Stimulated activated CD4-positive, alpha-beta T cell treated with anti-CD3 and anti-CD28 coated beads, Interleukin-12 subunit alpha, Interleukin-12 subunit beta, amount 100 ng/mL, for 24 hours (primary cell): ENCODE measurements around the gene NT5M.

Source experiments
- DNase-seq, 2 experiments: peaks; one replicate each; pipeline ENCODE4 v3.0.0-alpha.2; 2020; ENCODE audit warnings: low read depth in 2 of 2

NT5M gene

DNA sequence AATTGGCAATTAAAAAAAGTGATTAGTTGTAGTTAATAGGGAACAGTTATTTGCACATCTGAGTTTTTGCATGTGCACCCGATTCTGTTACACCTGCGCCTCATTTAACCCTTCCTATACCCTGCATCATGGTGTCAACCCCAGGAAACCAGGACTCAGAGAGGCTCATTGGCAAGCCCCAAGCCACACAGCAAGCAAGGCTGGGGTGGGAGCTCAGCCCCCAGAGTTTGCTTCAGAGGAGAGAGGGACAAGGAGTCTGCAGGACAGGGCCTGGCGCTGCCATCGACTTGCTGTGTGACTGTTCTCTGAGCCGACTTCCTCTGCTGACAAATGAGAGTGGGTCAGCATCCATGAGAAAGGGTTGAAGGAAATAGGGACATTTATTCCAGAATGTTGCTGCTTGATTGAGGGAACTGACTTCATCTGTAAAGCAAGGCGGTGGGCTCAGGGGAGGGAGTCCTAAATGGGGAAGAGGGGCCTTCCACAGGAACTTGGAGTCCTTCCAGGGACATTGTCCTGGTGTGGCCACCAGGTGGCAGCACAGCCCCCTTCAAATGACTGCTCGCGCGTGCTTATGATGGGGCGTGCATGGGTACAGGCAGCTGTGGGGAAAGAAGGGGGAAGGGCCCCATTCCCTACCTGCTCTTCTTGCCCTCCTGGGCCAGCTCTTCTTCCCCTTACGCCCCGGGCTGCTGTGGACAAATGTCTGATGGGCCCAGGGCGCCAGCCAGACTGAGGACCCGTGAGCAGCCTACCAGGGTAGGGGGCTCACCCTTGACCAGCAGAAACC, 51.6 kb downstream of the NT5M start:
- DNase-seq: peak; percentile 47 to 72

DNA sequence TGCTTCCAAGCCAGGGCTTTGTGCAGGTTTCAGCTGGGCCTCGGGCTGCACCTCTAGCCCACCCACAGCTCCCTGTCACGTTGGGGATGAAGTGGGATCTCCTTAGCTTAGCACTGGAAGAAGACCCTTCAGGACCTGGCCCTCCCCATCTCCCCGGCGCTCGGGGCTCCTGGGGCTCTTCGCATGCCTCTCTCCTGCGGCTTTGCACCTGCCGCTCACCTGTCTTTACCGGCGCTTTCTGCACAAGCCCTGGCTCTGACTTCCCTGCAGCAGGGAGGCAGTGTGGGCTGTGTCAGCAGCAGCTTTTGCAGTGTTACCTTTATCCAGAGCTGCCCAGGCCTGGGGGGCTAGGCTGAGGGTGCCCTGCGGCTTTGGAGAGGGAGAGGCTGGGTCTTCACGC, 52.3 kb downstream of the NT5M start:
- no peak for DNase-seq

GRCh38 chr17:17356149-17356930, 53.2 kb downstream of the NT5M start:
- peak; percentile 36 to 60 for DNase-seq

DNA sequence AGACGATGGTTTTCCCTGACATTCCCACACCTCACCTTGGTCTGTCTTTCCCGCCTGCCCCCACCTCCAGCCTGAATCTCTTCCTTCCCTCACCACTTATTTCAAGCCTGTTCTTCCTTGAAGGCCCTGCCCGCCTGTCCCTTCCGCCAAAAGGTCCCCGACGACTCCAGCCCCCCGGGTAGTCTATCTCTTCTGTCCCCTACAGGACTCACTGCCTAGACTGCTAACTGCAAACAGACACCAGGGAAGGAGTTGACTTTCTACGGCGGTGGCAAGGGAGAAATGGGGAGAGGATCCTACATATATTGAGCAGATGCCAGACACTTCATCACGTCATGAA, 53.7 kb downstream of the NT5M start:
- DNase-seq: no peak

DNA sequence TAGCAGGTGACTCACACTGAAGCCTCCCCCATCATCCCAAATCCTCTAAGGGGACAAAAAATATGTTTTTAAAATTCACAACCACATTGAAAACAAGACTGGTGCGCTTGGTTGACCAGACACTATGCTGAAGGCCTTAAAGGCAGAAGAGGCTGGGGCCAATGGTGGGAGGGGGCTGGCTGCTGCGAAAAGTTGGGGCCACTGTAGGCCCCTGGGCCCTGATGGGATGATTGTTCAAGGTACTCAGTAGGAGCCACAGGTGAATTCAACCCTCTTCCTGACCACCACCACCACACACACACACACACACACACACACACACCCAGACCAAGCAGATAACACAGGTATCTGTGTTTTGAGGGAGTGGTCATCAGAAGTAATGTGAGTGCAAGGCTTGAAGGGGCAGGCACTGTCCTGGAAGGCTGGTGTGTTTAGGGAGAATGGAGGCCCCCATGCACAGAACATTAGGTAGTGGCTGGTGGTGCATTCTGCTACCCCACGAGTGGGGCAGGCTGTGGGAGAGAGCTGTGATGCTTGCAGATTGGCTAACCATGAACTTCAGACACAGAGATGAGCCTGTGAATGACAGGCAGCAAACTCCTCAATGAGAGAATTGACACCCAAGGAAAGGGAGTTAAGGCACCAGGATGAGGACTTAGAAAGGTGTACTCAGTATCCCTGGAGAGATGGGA, 55.0 kb downstream of the NT5M start:
- DNase-seq: no peak

GRCh38 chr17:17358866-17359265, 55.7 kb downstream of the NT5M start:
- DNase-seq: no peak

GRCh38 chr17:17359271-17359670, 56.1 kb downstream of the NT5M start:
- no peak for DNase-seq

- no peak for DNase-seq
These were observed 57.0 kb downstream of the NT5M start for GRCh38 chr17:17360087-17360730.

GRCh38 chr17:17361543-17361866, 58.3 kb downstream of the NT5M start:
- no peak for DNase-seq

GRCh38 chr17:17361867-17362539, 58.8 kb downstream of the NT5M start:
- DNase-seq: no peak

GRCh38 chr17:17362540-17362930, 59.4 kb downstream of the NT5M start:
- DNase-seq: no peak

DNA sequence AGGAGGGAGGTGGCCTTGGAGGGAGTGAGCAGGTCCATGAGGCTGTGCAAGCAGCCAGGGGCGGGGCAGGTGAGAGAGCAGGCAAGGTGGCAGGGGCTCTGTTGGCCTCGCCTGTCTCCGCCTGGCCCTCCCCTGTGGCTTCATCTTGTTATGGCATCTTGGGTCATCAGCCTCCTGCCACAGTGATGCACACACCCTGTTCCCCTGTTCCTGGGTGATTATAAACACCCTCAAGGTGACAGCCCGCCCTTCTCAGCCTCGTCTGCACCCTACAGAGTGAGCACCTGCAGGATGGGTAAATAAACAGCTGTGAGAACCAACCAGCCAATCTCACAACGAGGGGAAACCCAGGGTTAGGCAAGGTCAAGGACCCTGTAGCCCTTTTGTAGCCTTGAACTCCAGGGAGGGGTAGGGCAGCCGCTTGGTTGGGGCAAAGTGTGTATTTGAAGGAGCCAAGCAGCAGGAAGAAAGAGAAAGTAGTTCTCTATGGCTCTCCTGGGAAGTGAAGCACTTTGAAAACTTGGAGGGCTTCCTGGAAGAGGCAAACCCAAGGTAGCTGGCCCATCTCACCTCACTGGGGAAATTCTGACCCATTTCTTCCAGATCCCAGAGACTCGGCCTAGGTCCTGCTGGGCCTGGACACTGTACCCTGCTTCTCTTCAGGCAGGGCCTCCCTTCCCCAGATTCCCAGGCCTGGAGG, 60.6 kb downstream of the NT5M start:
- no peak for DNase-seq

GRCh38 chr17:17364338-17364667, 61.1 kb downstream of the NT5M start:
- DNase-seq: no peak

DNA sequence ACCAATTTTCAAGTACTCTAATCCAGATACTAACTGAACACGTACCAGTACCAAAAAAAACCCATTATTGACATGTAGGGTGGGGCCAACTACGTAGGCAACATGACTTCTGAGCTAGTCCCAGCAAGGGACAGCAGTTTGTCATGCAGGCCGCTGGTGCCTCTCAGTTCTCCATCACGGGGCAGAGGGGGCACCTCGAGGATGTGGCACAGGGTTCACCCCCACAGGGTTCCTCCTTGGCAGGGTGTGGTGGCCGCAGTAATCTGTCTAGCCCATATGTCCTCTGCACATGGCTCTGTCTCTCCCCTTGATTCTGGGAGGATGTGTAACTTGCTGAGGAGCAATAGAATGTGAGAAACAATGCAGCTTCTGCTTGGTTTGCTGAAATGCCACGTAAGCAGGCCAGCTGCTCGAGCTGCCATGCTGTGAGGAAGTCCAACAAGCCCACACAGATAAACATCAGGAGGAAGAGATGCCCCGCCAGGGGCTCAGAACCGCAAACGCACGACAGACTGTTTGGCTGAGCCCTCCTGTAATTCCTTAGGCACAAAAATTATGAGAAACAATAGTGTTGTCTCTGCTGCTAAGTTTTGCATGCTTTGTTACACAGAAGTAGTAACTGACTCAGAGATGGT, 62.4 kb downstream of the NT5M start:
- DNase-seq: no peak

DNA sequence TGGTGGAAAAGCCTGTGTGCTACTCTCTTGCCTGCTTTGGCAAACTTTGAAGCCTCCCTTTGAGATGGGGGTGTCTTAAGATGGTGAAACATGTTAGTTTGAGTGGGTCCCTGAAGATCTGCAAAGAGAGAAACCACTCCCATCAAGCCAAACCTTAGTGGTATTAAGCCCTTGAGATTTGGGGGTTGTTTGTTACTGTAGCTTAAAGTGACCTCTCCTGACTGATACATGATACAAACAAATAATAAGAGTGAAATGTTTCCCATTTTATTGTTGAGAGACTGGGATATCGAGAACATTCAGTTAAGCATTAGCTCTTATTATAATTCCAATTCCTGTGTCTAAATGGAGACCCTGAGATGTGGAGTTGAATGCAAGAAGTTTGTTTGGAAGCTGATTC, 63.1 kb downstream of the NT5M start:
- no peak for DNase-seq

DNA sequence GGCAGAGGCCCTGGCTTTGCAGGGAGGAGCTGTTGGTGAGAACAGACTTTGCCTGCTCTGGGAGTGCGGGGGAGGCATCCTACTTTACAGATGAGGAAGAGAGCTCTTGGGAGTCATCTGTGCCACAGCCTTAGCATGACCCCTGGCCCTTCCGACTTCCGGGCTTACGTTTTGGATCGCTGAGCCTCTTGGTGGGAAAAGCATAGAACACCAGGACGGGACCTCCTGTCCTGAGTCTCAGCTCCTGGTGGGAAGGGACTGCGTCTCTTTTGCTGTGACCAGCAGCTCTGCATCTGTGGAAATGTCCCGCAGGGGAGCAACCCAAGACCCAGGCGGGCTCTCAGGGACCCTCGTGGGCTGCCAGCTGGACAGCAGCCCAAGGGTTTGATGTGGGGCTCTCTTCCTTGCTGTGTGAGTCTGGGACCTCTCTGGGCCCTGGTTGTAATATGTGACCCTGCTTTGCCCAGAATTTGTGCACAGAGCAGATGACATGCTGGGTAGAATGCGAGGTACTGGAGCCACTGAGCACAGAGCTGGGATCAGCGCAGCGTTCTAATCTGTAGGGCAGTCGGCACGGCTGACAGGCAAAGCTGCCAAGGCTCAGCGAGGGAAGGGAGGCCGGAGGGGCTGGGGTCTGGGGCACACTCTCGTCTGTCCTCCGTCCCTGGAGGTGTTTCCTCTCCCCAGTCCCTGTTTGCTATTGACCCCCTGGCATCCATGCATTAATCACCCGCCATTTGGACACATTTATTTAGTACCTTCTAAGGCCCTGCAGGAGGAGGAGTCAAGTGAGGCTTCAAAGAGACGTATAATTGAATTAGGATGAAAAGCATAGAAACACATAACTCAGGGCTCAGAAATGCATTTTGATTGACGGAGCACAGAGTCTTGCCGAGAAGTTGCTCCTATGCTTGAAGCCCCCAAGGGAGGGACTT, 64.0 kb downstream of the NT5M start:
- DNase-seq: no peak

DNA sequence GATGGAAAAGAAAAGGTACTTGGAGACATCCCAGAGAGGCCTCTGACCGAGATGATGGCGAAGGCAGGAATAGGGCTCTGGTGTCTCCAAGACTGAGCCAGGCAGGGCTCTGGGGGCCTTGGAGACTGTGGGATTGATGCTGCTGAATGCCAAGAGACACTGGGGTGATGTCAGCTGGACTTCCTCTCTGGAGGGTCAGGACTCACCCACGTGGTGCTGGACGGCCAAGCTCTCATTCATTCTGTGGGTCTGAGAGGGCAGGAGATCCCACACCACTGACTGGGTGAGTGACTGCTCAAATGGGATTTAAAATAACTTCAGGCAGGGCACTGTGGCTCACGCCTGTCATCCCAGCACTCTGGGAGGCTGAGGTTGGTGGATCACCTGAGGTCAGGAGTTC, 64.8 kb downstream of the NT5M start:
- no peak for DNase-seq

DNA sequence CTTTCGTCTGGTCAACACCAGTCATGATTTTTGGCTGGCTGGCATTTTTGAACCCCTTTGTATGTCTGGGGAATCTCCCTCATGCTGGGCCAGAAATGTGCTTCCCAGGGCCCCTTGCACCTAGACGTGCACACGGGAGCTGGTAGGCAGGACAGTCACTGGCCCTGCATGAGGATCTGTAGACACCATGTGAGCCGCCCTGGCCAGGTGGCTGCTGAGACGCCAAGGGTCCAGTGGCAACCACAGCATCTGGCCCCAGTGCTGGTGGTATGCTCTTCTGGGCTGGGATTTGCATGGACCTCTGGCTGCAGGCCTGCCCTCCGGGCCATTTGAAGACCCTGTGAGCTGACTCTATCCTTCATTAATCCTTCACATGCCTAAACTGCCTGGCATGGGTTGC, 67.5 kb downstream of the NT5M start:
- DNase-seq: no peak

GRCh38 chr17:17372856-17373520, 69.8 kb downstream of the NT5M start:
- DNase-seq: no peak
